ENCODE results near the gene SH3GLB1. TPM values are rescaled to one million over a fixed set of nuclear protein-coding genes. Genes with fewer than 3 reads are reported as not detected.

SH3GLB1 gene
- total and polyA plus RNA-seq, 10 of the 15 experiments (the other 5 are each of a cell fraction or from before 2014, with no cell fraction given), result 18.0 to 59.0 (median 36.5) TPM

GRCh38 chr1:86712088-86712860 is 7.9 kb downstream of the SH3GLB1 start:
- RAD21 ChIA-PET (ENCODE audit: unreplicated experiment), result interaction anchor here (0.8 to 5.4 kb wide), 2 partner anchors 7 to 17 kb away, joined by 3 to 31 read pairs; partner anchors contain the start of gene SH3GLB1
- 0 out of 2 replicates have a peak overlapping the region, but pooled peaks have one; percentile 3 for H3K4me2 ChIP-seq (ENCODE audit: control insufficient read depth, insufficient read depth)
- in situ Hi-C loops (cut with MboI), result no loop called here
- BruUV-seq (replicated peaks), result no TSS peak
- no peaks in the 10 kb centered on the region for H3K9me3 ChIP-seq (replicated peaks; ENCODE audit: control insufficient read depth, insufficient read depth, low read length)
- DNase-seq (ENCODE audit: low read depth, low spot score) (no peak), ATAC-seq (peak; percentile 26; the same call in 2 of the 3 replicates), FAIRE-seq (no peak)
- H3K4me3 ChIP-seq, result no peak overlapping the region
- POLR2A ChIA-PET, result no interaction called here
- no peak overlapping the region for H2AFZ ChIP-seq (ENCODE audit: control insufficient read depth, low read depth, low read length)
- peaks cover 85% of the 10 kb centered on the region for H3K79me2 ChIP-seq (ENCODE audit: control insufficient read depth, insufficient read depth, low read length)
- WGBS (ENCODE audit: insufficient coverage, insufficient replicate concordance, low lambda C conversion rate, missing lambda C conversion rate), result 71% methylated on average over 2 of the region's 2 CpGs
- H3K27me3 ChIP-seq (replicated peaks in 1 of 2; ENCODE audit: control insufficient read depth in 2 of 2, insufficient read depth in 2 of 2, low read length in 1 of 2), result no peaks in the 10 kb centered on the region
- H3K27ac ChIP-seq (ENCODE audit: control insufficient read depth, insufficient read depth), result no peak overlapping the region
- CTCF ChIA-PET, result interaction anchor here (0.7 to 1.2 kb wide), 2 partner anchors 9 to 11 kb away, joined by 3 to 5 read pairs; no protein-coding TSS in a partner anchor
- no peak for TF ChIP-seq BRCA1 (IDR thresholded peaks at IDR 0.05; ENCODE audit: low read depth, low read length)
- no peak for TF ChIP-seq RCOR1 (conservative IDR thresholded peaks at IDR 0.05; ENCODE audit: low read depth, low read length)
- TF ChIP-seq TCF7 (IDR thresholded peaks at IDR 0.05; ENCODE audit: borderline replicate concordance), result no peak
- no peak for TF ChIP-seq TCF3 (IDR thresholded peaks at IDR 0.05; ENCODE audit: borderline replicate concordance, insufficient read depth, low read depth, low read length)
- no peak for TF ChIP-seq KDM1A (IDR thresholded peaks at IDR 0.05; ENCODE audit: borderline replicate concordance)
- TF ChIP-seq RAD51 (IDR thresholded peaks at IDR 0.05), result peak; percentile 71
- no peak for TF ChIP-seq JUNB (IDR thresholded peaks at IDR 0.05)
- TF ChIP-seq MYC (IDR thresholded peaks at IDR 0.05; ENCODE audit: insufficient read depth, insufficient read length, insufficient replicate concordance, low read length, severe bottlenecking), result no peak
- TF ChIP-seq STAT1 (conservative IDR thresholded peaks at IDR 0.05), result no peak
- peak; percentile 53; the same call in 1 of the 2 replicates for TF ChIP-seq SPI1 (IDR thresholded peaks at IDR 0.05; ENCODE audit: borderline replicate concordance, insufficient read depth, low read depth, low read length)
- H4K20me1 ChIP-seq (ENCODE audit: control insufficient read depth, insufficient read depth), result peaks cover 3% of the 10 kb centered on the region; the same call in 1 of the 2 replicates
- H3K36me3 ChIP-seq (ENCODE audit: control insufficient read depth in 2 of 2, insufficient read depth in 2 of 2, low read length in 1 of 2), result peaks cover 0 to 6% of the 10 kb centered on the region in 2 experiments; a peak in 1 of 4 replicates
- H3K4me1 ChIP-seq (ENCODE audit: control insufficient read depth, insufficient read depth, low read length), result peaks cover 6% of the 10 kb centered on the region; the same call in 1 of the 2 replicates
- SMC1A ChIA-PET (ENCODE audit: uncharacterized antibody, unreplicated experiment), result no interaction called here
- intact Hi-C loops (cut with micrococcal nuclease; ENCODE audit: unreplicated experiment), result no loop called here
- no peak overlapping the region for H3K9ac ChIP-seq (ENCODE audit: control insufficient read depth, insufficient read depth, low read length)
